Peyer's patch (tissue), 4 donors: ENCODE data around the gene ZBTB47.

ENCODE experiments used
- CTCF ChIP-seq, 6 experiments: fragments of 450-650 bp in 4 of 6; fragments of 200-600 bp in 2 of 6; sonication (generic) in 1 of 6; IDR thresholded peaks; one replicate each; pipeline ENCODE4 v1.5.1; 2017 to 2019; ENCODE audit warnings: antibody characterized with exemption in 6 of 6, mild to moderate bottlenecking in 3 of 6, moderate library complexity in 1 of 6
- POLR2A ChIP-seq, 2 donors: fragments of 450-650 bp; IDR thresholded peaks; one replicate each; pipeline ENCODE4 v1.5.1; 2017; ENCODE audit warnings: antibody characterized with exemption in 2 of 2, mild to moderate bottlenecking in 2 of 2, moderate library complexity in 2 of 2

- TF ChIP-seq CTCF (IDR thresholded peaks at IDR 0.05) (no peak), POLR2A (IDR thresholded peaks at IDR 0.05) (no peak)
These were observed 11.8 kb downstream of the ZBTB47 start for GRCh38 chr3:42665050-42665878.
